Smooth muscle cell of bladder (primary cell): ENCODE measurements around the gene MAGEA12. TPM values are rescaled to one million over a fixed set of nuclear protein-coding genes. Genes with fewer than 3 reads are reported as not detected.

Experiments used
- total RNA-seq: library from RNA; depleted of rRNA; stranded (reverse); fragments of >200 nt; gene quantifications from 2 replicates; pipeline ENCODE4 v1.2.3, GENCODE V29; 2014

MAGEA12 gene
- under 0.01 and 0.14 TPM in 2 replicates for total RNA-seq

GRCh38 chrX:152733261-152733975 lies at the start of gene MAGEA12, which contains the start of gene CSAG1:
Gene MAGEA12 (plus strand): TSS chrX:152733757. CDS start chrX:152736162, 2,405 bp downstream.
Gene CSAG1 (minus strand): TSS chrX:152733721. CDS start chrX:152732460, 1,261 bp downstream.

GRCh38 chrX:152697952-152698931 lies 35.3 kb upstream of the MAGEA12 start, which contains the start of gene MAGEA3:
Gene MAGEA3 (plus strand): TSS chrX:152698794. CDS start chrX:152700833, 2,039 bp downstream.

GRCh38 chrX:152709173-152709572 lies 24.4 kb upstream of the MAGEA12 start, which contains the start of gene CSAG2:
Gene CSAG2 (minus strand): TSS chrX:152709273. CDS start chrX:152709112, 161 bp downstream.

GRCh38 chrX:152713815-152714787 lies 19.5 kb upstream of the MAGEA12 start, which contains the start of gene MAGEA2B:
Gene MAGEA2B (plus strand): TSS chrX:152714628. CDS start chrX:152717107, 2,479 bp downstream.

GRCh38 chrX:152753686-152754650 lies 20.4 kb downstream of the MAGEA12 start, which contains the start of gene MAGEA2:
Gene MAGEA2 (minus strand): TSS chrX:152753842. CDS start chrX:152751363, 2,479 bp downstream.

GRCh38 chrX:152758918-152759317 lies 25.4 kb downstream of the MAGEA12 start, which contains the start of gene CSAG3:
Gene CSAG3 (plus strand): TSS chrX:152759218.

GRCh38 chrX:152769549-152770289 lies 36.2 kb downstream of the MAGEA12 start, which contains the start of gene MAGEA6:
Gene MAGEA6 (minus strand): TSS chrX:152769689. CDS start chrX:152767650, 2,039 bp downstream.

Other genes starting within 250 kb of the MAGEA12 start
- not detected in 2 replicates for gene GABRQ, start 95.9 kb upstream of the MAGEA12 start, total RNA-seq
- not detected in 2 replicates for gene MAGEA3, start 35.0 kb upstream of the MAGEA12 start, total RNA-seq
- not detected in 2 replicates for gene CSAG2, start 24.5 kb upstream of the MAGEA12 start, total RNA-seq
- not detected in 2 replicates for gene MAGEA2B, start 19.1 kb upstream of the MAGEA12 start, total RNA-seq
- gene CSAG1, start within 50 bp of the MAGEA12 start, total RNA-seq: not detected in 2 replicates
- gene MAGEA2, start 20.1 kb downstream of the MAGEA12 start, total RNA-seq: under 0.01 TPM in 1 of 2 replicates, not detected in the other
- gene CSAG3, start 25.5 kb downstream of the MAGEA12 start, total RNA-seq: not detected in 2 replicates
- gene MAGEA6, start 35.9 kb downstream of the MAGEA12 start, total RNA-seq: under 0.01 TPM in 1 of 2 replicates, not detected in the other
- 39.0 and 42.5 TPM in 2 replicates for gene CETN2, start 97.0 kb downstream of the MAGEA12 start, total RNA-seq
- gene NSDHL, start 97.3 kb downstream of the MAGEA12 start, total RNA-seq: 21.8 and 31.4 TPM in 2 replicates
- 0.37 and 0.43 TPM in 2 replicates for gene ZNF185, start 164.3 kb downstream of the MAGEA12 start, total RNA-seq